22Rv1 (cell line): ENCODE measurements around the gene CENPV.
"Not testable (repeated sequence)": the region's sequence is repeated elsewhere in the genome, so short reads cannot be mapped to it uniquely, and the experiment has no call there.

Experiments
- H3K27ac ChIP-seq: fragments of 450-650 bp; 2 replicates; pipeline ENCODE4 v1.5.1; 2017
- ZFX ChIP-seq: fragments of 450-650 bp; IDR thresholded peaks from 2 replicates; pipeline ENCODE4 v1.6.1; 2017; ENCODE audit warnings: antibody characterized with exemption, borderline replicate concordance
- TF ChIP-seq, protein P1 (sequence below): fragments of 450-650 bp; IDR thresholded peaks from 2 replicates; pipeline ENCODE4 v1.5.1; 2017; ENCODE audit warnings: mild to moderate bottlenecking

CENPV gene

DNA sequence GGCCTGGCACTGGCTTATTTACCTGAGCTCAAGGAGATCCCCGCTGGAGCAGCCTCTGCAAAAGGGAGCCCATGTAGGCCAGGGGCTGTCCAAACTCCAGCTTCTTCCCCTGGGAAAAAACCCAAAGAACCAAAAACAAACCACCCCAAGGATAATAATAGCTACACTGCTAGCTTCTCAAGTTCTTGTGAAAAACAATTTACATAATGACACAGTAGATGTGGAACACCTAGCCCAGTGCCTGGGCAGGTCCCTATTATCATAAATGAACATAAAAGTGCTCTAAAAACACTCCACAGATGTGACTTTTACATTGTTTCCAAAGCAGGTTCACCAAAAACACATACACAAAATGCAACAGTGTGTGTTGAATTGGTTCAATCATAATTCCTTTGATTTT lies 27.3 kb downstream of the CENPV start:
- TF ChIP-seq, protein P1, sequence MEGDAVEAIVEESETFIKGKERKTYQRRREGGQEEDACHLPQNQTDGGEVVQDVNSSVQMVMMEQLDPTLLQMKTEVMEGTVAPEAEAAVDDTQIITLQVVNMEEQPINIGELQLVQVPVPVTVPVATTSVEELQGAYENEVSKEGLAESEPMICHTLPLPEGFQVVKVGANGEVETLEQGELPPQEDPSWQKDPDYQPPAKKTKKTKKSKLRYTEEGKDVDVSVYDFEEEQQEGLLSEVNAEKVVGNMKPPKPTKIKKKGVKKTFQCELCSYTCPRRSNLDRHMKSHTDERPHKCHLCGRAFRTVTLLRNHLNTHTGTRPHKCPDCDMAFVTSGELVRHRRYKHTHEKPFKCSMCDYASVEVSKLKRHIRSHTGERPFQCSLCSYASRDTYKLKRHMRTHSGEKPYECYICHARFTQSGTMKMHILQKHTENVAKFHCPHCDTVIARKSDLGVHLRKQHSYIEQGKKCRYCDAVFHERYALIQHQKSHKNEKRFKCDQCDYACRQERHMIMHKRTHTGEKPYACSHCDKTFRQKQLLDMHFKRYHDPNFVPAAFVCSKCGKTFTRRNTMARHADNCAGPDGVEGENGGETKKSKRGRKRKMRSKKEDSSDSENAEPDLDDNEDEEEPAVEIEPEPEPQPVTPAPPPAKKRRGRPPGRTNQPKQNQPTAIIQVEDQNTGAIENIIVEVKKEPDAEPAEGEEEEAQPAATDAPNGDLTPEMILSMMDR = no peak
- no peak for TF ChIP-seq ZFX
- no peak overlapping the region for H3K27ac ChIP-seq

DNA sequence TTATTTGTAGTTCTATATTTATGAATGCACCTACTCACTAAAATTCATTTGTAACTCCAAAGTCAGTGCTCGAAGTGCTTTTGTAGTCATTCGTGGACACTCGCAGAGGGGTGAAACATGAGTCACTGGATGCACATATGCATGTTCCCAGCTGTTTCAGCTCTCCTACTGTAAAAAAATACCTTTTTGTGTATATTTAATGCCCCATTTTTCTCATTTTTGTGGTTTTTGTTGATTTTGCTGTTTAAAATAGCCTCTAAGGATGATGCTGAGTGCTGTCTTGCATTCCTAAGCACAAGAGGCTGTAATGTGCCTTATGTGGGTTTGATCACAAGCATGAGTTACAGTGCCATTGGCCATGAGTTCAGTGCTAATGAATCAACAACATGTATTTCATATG lies 30.6 kb downstream of the CENPV start:
- H3K27ac ChIP-seq = no peak overlapping the region
- TF ChIP-seq ZFX = no peak
- TF ChIP-seq, protein P1 = no peak

DNA sequence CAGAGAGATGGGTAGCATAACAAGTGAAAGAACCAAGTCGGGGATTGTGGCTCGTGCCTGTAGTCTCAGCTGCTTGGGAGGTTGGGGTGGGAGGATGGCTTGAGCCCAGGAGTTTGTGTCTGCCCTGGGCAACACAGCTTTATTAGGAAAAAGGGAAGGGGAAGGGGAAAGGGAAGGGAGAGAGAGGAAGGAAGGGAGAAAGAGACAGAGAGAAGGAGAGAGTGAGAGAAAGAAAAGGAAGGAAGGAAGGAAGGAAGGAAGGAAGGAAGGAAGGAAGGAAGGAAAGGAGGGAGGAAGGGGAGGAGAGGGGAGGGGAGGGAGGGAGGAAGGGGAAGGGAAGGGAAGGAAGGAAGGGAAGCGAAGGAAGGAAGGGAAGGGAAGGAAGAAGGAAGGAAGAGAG lies 33.3 kb downstream of the CENPV start:
- H3K27ac ChIP-seq = no peak overlapping the region
- TF ChIP-seq, protein P1 = no peak

DNA sequence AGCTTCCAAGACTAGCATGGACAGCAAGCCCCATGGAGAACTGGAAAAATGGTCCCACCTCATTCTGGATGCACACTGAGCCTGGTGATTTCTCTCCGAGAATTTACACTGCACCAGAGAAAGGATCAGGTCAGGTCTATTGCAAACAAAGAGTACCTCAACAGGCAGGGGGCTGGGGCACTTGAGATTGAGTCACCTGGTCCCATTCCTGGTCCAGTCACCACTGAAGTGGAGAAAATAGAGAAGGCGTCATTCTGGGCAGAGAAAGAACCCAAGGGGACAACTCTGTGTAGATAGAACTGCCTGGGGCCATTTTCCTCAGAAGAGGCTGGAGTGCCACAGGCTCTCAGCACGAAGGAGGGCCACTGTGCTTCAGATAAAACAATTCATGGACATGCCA lies 38.4 kb downstream of the CENPV start:
- no peak overlapping the region for H3K27ac ChIP-seq
- TF ChIP-seq, protein P1 = no peak
- no peak for TF ChIP-seq ZFX

DNA sequence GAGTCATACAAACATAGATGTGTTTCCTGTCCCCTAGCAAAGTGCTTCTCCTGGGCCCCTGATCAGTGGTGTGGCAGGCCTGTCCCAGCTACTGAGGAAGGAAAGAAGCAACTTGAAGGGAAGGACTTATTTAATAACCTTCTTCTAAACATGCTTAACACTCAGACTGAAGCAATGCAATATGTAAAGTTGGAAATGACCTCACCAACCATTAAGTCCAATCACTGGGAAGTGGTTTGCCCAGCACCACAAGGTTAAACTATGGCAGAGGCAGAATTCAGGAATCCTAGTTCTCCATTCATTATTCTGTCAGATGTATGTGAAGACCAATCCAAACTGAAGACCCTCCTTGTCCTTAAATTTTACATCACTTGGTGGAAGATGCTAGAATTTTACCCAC lies 39.1 kb downstream of the CENPV start:
- TF ChIP-seq, protein P1 = no peak
- no peak for TF ChIP-seq ZFX
- H3K27ac ChIP-seq = no peak overlapping the region

DNA sequence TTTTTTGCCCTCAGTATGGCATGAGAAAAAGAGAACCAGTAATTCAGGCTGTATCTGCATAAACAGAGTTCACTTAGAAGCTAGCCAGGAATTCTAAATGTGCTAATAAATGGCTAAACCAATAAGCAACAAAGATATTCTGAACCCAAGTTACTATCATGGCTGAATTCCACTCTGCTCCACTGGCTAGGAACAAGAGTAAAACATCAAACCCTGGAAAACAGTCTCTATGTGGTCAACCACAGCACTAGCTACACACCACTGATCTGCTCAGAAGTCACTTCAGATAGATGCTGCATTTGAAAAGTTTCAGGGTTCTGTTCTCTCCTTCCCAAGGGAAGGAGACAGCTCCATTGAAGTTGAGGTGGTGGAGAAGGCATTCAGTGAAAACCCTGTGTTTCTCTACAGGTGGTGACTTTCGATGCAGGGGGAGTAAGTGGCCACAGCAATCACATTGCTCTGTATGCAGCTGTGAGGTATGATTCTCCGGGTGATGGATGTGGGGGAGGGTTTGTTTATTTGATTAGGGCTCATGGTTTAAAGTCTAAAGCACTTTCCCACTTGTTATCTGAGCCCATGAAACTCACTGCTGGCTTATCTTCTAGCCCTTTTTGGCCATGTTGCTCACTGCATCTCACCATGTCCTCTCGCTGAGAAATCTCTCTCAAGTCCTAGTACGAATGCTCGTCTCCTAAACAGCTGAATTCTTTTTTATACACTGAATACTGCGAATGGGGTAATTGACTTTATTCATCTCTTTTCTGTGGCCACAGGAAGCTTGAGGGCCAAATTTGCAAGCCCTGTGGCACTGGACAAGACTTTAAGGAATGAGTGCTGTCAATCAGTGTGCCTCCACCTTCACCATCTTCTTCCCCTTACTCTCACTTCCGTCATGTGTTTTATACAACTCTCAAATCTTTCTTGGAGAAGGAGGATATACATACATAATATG lies 39.9 kb downstream of the CENPV start:
- no peak overlapping the region for H3K27ac ChIP-seq
- TF ChIP-seq, protein P1 = no peak
- TF ChIP-seq ZFX = no peak

DNA sequence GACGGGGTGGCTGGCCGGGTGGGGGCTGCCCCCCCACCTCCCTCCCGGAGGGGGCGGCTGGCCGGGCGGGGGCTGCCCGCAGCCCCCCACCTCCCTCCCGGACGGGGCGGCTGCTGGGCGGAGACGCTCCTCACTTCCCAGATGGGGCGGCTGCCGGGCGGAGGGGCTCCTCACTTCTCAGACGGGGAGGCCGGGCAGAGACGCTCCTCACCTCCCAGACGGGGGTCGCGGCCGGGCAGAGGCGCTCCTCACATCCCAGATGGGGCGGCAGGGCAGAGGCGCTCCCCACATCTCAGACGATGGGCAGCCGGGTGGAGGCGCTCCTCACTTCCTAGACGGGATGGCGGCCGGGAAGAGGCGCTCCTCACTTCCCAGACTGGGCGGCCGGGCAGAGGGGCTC lies 41.2 kb downstream of the CENPV start:
- H3K27ac ChIP-seq = not testable (repeated sequence)
